Vagina (tissue), 2 donors: ENCODE measurements around the gene MYPN. TPM values are rescaled to one million over a fixed set of nuclear protein-coding genes. Genes with fewer than 3 reads are reported as not detected.

ENCODE experiments used
- DNase-seq, 2 donors: peaks; one replicate each; pipeline ENCODE4 v3.0.0-alpha.2; 2017; ENCODE audit errors: extremely low spot score in 2 of 2
- H3K27ac ChIP-seq: fragments of 200-600 bp; sonication (generic); one replicate; pipeline ENCODE4 v1.5.1; 2019
- H3K27me3 ChIP-seq: fragments of 200-600 bp; sonication (generic); one replicate; pipeline ENCODE4 v1.5.1; 2019
- H3K36me3 ChIP-seq, 2 donors: fragments of 200-600 bp; sonication (generic); one replicate each; pipeline ENCODE4 v1.5.1; 2017 to 2019
- H3K4me1 ChIP-seq: fragments of 200-600 bp; sonication (generic); one replicate; pipeline ENCODE4 v1.5.1; 2019
- H3K4me3 ChIP-seq, 2 donors: fragments of 200-600 bp; sonication (generic); 1 replicate in 1 of 2; 2 replicates in 1 of 2; pipeline ENCODE4 v1.5.1; 2016 to 2019
- H3K9me3 ChIP-seq: fragments of 200-600 bp; sonication (generic); one replicate; pipeline ENCODE4 v1.5.1; 2019
- POLR2A ChIP-seq, 2 donors: fragments of 450-650 bp; IDR thresholded peaks; one replicate each; pipeline ENCODE4 v1.6.1; 2017; ENCODE audit warnings: antibody characterized with exemption in 2 of 2, mild to moderate bottlenecking in 2 of 2, moderate library complexity in 2 of 2
- POLR2AphosphoS5 ChIP-seq, 2 donors: sonication (generic); formaldehyde crosslinking; IDR thresholded peaks; one replicate each; pipeline ENCODE4 v1.9.0; 2017; ENCODE audit warnings: antibody characterized with exemption in 2 of 2, mild to moderate bottlenecking in 2 of 2, low read depth in 1 of 2; ENCODE audit not compliant: insufficient read depth in 1 of 2
- intact Hi-C: fragments of 100-400 bp; cut with DNase I; formaldehyde crosslinking; loops from one replicate; pipeline ENCODE4 v1.15.1; 2023
- total RNA-seq: library from RNA; depleted of rRNA; stranded (reverse); fragments of >200 nt; gene quantifications from one replicate; pipeline ENCODE4 v1.2.3, GENCODE V29; 2016
- TF ChIP-seq, protein P1 (sequence below), 3 experiments: fragments of 450-650 bp in 2 of 3; fragments of 200-600 bp in 1 of 3; sonication (generic) in 1 of 3; IDR thresholded peaks; one replicate each; pipeline ENCODE4 v1.5.1; 2017 to 2019; ENCODE audit warnings: antibody characterized with exemption in 3 of 3, mild to moderate bottlenecking in 2 of 3, moderate library complexity in 2 of 3

The MYPN gene
- total RNA-seq, 1 donor from 2014 or later, result not detected

DNA sequence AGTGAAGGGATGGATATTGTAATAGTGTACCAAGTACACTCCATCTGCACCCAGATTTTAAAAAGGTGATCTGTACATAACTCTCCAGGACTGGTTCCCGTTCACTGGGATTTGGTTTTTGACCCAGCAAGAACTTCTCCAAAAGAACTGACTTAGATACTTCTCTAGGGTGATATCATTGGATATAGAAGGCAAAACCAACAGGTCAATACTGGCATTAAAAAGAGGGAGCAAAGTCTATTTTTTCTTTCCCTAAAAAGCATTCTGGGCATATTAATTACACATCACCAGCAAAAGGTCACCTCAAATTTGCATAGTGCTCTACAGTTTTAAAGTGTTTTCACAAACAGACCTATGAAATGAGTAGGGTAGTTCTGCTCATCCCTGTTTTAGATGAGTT, 3.5 kb downstream of the MYPN start:
- Histone ChIP-seq H3K4me1 (no peaks in the 10 kb centered on the region), H3K9me3 (no peaks in the 10 kb centered on the region), H3K4me3 (no peak overlapping the region), H3K27ac (no peak overlapping the region), H3K27me3 (no peaks in the 10 kb centered on the region), H3K36me3 (no peaks in the 10 kb centered on the region)
- DNase-seq, result no peak
- intact Hi-C loops, result no loop called here
- TF ChIP-seq, protein P1, sequence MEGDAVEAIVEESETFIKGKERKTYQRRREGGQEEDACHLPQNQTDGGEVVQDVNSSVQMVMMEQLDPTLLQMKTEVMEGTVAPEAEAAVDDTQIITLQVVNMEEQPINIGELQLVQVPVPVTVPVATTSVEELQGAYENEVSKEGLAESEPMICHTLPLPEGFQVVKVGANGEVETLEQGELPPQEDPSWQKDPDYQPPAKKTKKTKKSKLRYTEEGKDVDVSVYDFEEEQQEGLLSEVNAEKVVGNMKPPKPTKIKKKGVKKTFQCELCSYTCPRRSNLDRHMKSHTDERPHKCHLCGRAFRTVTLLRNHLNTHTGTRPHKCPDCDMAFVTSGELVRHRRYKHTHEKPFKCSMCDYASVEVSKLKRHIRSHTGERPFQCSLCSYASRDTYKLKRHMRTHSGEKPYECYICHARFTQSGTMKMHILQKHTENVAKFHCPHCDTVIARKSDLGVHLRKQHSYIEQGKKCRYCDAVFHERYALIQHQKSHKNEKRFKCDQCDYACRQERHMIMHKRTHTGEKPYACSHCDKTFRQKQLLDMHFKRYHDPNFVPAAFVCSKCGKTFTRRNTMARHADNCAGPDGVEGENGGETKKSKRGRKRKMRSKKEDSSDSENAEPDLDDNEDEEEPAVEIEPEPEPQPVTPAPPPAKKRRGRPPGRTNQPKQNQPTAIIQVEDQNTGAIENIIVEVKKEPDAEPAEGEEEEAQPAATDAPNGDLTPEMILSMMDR (IDR thresholded peaks at IDR 0.05), result no peak
- no peak for TF ChIP-seq POLR2A (IDR thresholded peaks at IDR 0.05)
- no peak for TF ChIP-seq POLR2AphosphoS5 (IDR thresholded peaks at IDR 0.05; ENCODE audit: insufficient read depth in 1 of 2, low read depth in 1 of 2)

DNA sequence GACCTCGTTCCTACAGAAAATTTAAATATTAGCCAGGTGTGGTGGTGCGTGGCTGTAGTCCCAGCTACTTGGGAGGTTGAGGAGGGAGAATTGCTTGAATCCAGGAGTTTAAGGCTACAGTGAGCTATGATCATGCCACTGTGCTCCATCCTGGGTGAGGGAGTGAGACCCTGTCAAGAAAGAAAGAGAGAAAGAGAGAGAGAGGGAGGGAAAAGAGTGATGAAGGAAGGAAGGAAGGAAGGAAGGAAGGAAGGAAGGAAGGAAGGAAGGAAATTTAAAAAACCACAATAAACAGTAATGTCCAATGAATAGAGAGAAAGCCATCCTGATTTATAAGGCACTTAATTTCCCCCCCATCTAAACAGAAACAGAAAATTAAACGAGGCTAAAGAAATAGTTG, 9.4 kb downstream of the MYPN start:
- DNase-seq, result no peak
- Histone ChIP-seq H3K9me3 (no peaks in the 10 kb centered on the region), H3K36me3 (no peaks in the 10 kb centered on the region), H3K4me1 (no peaks in the 10 kb centered on the region), H3K27ac (no peak overlapping the region), H3K27me3 (no peaks in the 10 kb centered on the region), H3K4me3 (no peak overlapping the region)
- intact Hi-C loops, result no loop called here
- TF ChIP-seq POLR2AphosphoS5 (IDR thresholded peaks at IDR 0.05; ENCODE audit: insufficient read depth in 1 of 2, low read depth in 1 of 2), result no peak
- TF ChIP-seq, protein P1 (IDR thresholded peaks at IDR 0.05), result no peak
- TF ChIP-seq POLR2A (IDR thresholded peaks at IDR 0.05), result no peak

DNA sequence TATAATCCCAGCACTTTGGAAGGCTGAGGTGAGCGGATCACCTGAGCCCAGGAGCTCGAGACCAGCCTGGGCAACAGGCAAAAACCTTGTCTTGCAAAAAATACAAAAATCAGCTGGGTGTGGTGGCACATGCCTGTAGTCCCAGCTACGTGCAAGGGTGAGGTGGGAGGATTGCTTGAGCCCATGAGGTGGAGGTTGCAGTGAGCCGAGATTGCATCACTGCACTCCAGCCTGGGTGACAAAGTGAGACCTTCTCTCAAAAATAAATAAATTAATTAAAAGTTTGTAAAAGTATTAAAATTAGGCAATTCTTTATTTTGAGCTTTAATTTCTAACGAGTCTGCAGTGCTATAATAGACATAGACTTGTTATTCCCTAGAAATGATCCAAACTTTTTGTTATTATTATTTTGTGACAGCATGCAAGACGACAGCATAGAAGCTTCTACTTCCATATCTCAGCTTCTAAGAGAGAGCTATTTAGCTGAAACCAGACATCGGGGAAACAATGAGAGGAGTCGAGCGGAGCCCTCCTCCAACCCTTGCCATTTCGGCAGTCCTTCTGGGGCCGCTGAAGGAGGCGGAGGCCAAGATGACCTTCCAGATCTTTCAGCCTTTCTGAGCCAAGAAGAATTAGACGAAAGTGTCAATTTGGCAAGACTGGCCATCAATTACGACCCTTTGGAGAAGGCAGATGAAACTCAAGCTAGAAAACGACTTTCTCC, 11.9 kb downstream of the MYPN start:
- Histone ChIP-seq H3K27ac (no peak overlapping the region), H3K27me3 (no peaks in the 10 kb centered on the region), H3K9me3 (no peaks in the 10 kb centered on the region), H3K36me3 (no peaks in the 10 kb centered on the region), H3K4me3 (no peak overlapping the region), H3K4me1 (no peaks in the 10 kb centered on the region)
- no peak for DNase-seq
- intact Hi-C loops, result no loop called here
- no peak for TF ChIP-seq POLR2A (IDR thresholded peaks at IDR 0.05)
- TF ChIP-seq, protein P1 (IDR thresholded peaks at IDR 0.05), result no peak
- no peak for TF ChIP-seq POLR2AphosphoS5 (IDR thresholded peaks at IDR 0.05; ENCODE audit: insufficient read depth in 1 of 2, low read depth in 1 of 2)

DNA sequence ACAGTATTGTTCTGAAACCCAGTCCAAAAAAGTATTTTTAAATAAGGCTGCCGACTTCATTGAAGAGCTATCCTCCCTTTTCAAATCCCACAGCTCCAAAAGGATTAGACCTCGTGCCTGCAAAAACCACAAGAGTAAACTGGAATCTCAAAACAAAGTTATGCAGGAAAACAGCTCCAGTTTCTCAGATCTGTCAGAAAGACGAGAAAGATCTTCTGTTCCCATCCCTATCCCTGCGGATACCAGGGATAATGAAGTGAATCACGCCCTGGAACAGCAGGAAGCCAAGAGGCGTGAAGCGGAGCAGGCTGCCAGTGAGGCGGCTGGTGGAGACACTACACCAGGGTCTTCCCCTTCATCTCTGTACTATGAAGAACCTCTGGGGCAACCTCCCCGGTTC, 12.6 kb downstream of the MYPN start:
- H3K27me3 ChIP-seq, result no peaks in the 10 kb centered on the region
- no peak overlapping the region for H3K27ac ChIP-seq
- intact Hi-C loops, result no loop called here
- H3K9me3 ChIP-seq, result no peaks in the 10 kb centered on the region
- no peak for DNase-seq
- no peak overlapping the region for H3K4me3 ChIP-seq
- TF ChIP-seq, protein P1 (IDR thresholded peaks at IDR 0.05), result no peak
- TF ChIP-seq POLR2AphosphoS5 (IDR thresholded peaks at IDR 0.05; ENCODE audit: insufficient read depth in 1 of 2, low read depth in 1 of 2), result no peak
- no peak for TF ChIP-seq POLR2A (IDR thresholded peaks at IDR 0.05)
- no peaks in the 10 kb centered on the region for H3K36me3 ChIP-seq
- H3K4me1 ChIP-seq, result no peaks in the 10 kb centered on the region

DNA sequence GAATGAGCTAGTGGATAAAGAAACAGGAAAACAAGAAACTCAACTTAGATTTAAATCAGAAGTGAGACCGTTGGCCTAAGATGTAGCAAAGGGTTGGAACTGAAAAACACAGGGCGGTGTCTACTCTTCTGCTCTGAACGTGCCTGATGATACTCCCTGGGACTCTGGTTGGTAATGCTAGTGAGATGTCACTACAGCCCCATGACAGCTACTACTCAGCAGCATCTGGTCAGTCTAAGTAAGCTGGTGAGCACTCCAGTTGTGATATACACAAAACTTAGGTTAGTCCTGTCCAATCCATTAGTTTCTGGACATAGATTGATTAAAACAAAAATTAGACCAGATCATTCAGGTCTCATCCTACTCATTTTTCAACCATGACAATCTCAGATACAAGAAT, 15.4 kb downstream of the MYPN start:
- H3K4me3 ChIP-seq, result no peak overlapping the region
- H3K27ac ChIP-seq, result no peak overlapping the region
- no peaks in the 10 kb centered on the region for H3K9me3 ChIP-seq
- H3K27me3 ChIP-seq, result no peaks in the 10 kb centered on the region
- TF ChIP-seq POLR2A (IDR thresholded peaks at IDR 0.05) (no peak), POLR2AphosphoS5 (IDR thresholded peaks at IDR 0.05; ENCODE audit: insufficient read depth in 1 of 2, low read depth in 1 of 2) (no peak)
- TF ChIP-seq, protein P1 (IDR thresholded peaks at IDR 0.05), result no peak
- no peak for DNase-seq
- H3K4me1 ChIP-seq, result no peaks in the 10 kb centered on the region
- intact Hi-C loops, result no loop called here
- no peaks in the 10 kb centered on the region for H3K36me3 ChIP-seq
